HG03354 (cell line): Measurements from ENCODE around the gene TRPM8.
"Not testable (repeated sequence)": the region's sequence is repeated elsewhere in the genome, so short reads cannot be mapped to it uniquely, and the experiment has no call there.

Source experiments
- ATAC-seq: cut with Tn5 transposase; IDR thresholded peaks from one replicate; pipeline ENCODE4 v1.9.1; 2021; ENCODE audit warnings: mild to moderate bottlenecking; ENCODE audit not compliant: unreplicated experiment, poor library complexity, severe bottlenecking

The TRPM8 gene

GRCh38 chr2:233934524-233934923 lies 17.4 kb downstream of the TRPM8 start:
- no peak for ATAC-seq

GRCh38 chr2:233935426-233935825 lies 18.3 kb downstream of the TRPM8 start:
- no peak for ATAC-seq

- no peak for ATAC-seq
These were observed 18.9 kb downstream of the TRPM8 start for GRCh38 chr2:233936089-233936488.

GRCh38 chr2:233938676-233939370 lies 21.6 kb downstream of the TRPM8 start:
- ATAC-seq, result no peak

- no peak for ATAC-seq
These were observed 23.5 kb downstream of the TRPM8 start for GRCh38 chr2:233940376-233941276.

- ATAC-seq, result no peak
These were observed 25.6 kb downstream of the TRPM8 start for GRCh38 chr2:233942731-233943130.

GRCh38 chr2:233944269-233944668 lies 27.1 kb downstream of the TRPM8 start:
- ATAC-seq, result no peak

GRCh38 chr2:233944722-233945121 lies 27.5 kb downstream of the TRPM8 start:
- no peak for ATAC-seq

GRCh38 chr2:233945146-233945545 lies 28.0 kb downstream of the TRPM8 start:
- ATAC-seq, result no peak

GRCh38 chr2:233950078-233950825 lies 33.1 kb downstream of the TRPM8 start:
- no peak for ATAC-seq

GRCh38 chr2:233952335-233952734 lies 35.2 kb downstream of the TRPM8 start:
- ATAC-seq, result no peak

- no peak for ATAC-seq
These were observed 36.1 kb downstream of the TRPM8 start for GRCh38 chr2:233953087-233953801.

GRCh38 chr2:233960203-233960602 lies 43.0 kb downstream of the TRPM8 start:
- no peak for ATAC-seq

- ATAC-seq, result no peak
These were observed 44.7 kb downstream of the TRPM8 start for GRCh38 chr2:233961905-233962304.

- no peak for ATAC-seq
These were observed 47.4 kb downstream of the TRPM8 start for GRCh38 chr2:233964581-233964980.

GRCh38 chr2:233965032-233965603 lies 47.9 kb downstream of the TRPM8 start:
- ATAC-seq, result no peak

GRCh38 chr2:233965646-233966045 lies 48.5 kb downstream of the TRPM8 start:
- ATAC-seq, result not testable (repeated sequence)

GRCh38 chr2:233966388-233966787 lies 49.2 kb downstream of the TRPM8 start:
- no peak for ATAC-seq

- ATAC-seq, result no peak
These were observed 50.0 kb downstream of the TRPM8 start for GRCh38 chr2:233967164-233967563.
